Measurements from ENCODE around the gene IL10.
A peak's percentile ranks its signal among the peaks of the same experiment; 100 is the strongest.

DNA sequence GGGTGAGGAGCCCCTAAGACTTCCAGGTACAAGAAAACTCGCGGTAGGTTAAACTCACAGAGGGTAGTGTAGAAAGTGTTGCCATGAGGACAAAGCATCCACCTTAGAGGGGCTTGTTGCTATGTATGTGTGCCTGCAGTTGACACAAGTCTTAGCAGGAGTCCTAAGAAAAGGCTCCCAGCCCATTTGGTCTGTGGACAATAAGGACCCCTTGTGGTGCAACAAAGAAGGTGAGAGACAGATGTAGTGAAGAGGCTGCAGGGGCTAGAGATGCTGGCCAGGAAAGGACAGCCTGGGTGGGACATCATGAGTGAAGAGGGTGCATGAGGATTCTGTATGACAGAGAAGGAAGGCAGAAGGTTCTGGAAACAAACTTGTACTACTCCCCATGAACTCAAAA, 36.3 kb upstream of the IL10 start:
- TF ChIP-seq, protein P1, sequence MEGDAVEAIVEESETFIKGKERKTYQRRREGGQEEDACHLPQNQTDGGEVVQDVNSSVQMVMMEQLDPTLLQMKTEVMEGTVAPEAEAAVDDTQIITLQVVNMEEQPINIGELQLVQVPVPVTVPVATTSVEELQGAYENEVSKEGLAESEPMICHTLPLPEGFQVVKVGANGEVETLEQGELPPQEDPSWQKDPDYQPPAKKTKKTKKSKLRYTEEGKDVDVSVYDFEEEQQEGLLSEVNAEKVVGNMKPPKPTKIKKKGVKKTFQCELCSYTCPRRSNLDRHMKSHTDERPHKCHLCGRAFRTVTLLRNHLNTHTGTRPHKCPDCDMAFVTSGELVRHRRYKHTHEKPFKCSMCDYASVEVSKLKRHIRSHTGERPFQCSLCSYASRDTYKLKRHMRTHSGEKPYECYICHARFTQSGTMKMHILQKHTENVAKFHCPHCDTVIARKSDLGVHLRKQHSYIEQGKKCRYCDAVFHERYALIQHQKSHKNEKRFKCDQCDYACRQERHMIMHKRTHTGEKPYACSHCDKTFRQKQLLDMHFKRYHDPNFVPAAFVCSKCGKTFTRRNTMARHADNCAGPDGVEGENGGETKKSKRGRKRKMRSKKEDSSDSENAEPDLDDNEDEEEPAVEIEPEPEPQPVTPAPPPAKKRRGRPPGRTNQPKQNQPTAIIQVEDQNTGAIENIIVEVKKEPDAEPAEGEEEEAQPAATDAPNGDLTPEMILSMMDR (IDR thresholded peaks at IDR 0.05; ENCODE audit: insufficient read depth, low read length) = peak; percentile 8
- TF ChIP-seq SPI1 (IDR thresholded peaks at IDR 0.05; ENCODE audit: borderline replicate concordance, low read depth) (no peak), POLR2AphosphoS5 (IDR thresholded peaks at IDR 0.05; ENCODE audit: low read depth) (no peak)

Measured in HL-60 (cell line).